ENCODE results near the gene BTBD3.

DNA sequence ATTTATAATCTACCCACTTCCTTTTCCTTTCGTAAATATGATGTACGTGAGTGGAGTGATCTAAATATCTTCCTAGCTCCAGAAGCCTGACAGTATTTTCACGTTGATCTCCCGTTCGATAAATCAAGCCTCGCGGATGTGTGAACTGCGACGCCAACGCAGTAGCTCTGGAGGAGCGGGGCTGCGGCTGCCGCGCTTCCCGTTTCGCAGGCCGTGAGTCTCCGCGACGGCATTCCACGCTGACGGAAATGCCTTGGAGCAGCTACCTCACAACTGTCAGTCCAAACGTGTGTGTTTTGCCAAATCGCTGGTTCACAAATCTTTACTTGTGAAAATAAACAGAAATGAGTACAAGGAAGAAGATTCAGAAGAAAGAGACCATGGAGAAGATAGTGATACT, 41.2 kb downstream of the BTBD3 start:
- TF ChIP-seq, protein P1, sequence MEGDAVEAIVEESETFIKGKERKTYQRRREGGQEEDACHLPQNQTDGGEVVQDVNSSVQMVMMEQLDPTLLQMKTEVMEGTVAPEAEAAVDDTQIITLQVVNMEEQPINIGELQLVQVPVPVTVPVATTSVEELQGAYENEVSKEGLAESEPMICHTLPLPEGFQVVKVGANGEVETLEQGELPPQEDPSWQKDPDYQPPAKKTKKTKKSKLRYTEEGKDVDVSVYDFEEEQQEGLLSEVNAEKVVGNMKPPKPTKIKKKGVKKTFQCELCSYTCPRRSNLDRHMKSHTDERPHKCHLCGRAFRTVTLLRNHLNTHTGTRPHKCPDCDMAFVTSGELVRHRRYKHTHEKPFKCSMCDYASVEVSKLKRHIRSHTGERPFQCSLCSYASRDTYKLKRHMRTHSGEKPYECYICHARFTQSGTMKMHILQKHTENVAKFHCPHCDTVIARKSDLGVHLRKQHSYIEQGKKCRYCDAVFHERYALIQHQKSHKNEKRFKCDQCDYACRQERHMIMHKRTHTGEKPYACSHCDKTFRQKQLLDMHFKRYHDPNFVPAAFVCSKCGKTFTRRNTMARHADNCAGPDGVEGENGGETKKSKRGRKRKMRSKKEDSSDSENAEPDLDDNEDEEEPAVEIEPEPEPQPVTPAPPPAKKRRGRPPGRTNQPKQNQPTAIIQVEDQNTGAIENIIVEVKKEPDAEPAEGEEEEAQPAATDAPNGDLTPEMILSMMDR (IDR thresholded peaks at IDR 0.05; ENCODE audit: low read depth, low read length) = no peak
- TF ChIP-seq, protein P2, sequence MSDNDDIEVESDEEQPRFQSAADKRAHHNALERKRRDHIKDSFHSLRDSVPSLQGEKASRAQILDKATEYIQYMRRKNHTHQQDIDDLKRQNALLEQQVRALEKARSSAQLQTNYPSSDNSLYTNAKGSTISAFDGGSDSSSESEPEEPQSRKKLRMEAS (IDR thresholded peaks at IDR 0.05; ENCODE audit: low read depth, low read length) = no peak
- TF ChIP-seq POLR2A (IDR thresholded peaks at IDR 0.05; ENCODE audit: extremely low read depth, insufficient read length) = no peak

Measured in NB4 (cell line).